Measurements from ENCODE around the gene TMEM116. TPM values are rescaled to one million over a fixed set of nuclear protein-coding genes. Genes with fewer than 3 reads are reported as not detected.

Gene TMEM116
- total and polyA plus RNA-seq, 10 of the 15 experiments (the other 5 are each of a cell fraction or from before 2014, with no cell fraction given) = 6.0 to 25.7 (median 8.5) TPM

DNA sequence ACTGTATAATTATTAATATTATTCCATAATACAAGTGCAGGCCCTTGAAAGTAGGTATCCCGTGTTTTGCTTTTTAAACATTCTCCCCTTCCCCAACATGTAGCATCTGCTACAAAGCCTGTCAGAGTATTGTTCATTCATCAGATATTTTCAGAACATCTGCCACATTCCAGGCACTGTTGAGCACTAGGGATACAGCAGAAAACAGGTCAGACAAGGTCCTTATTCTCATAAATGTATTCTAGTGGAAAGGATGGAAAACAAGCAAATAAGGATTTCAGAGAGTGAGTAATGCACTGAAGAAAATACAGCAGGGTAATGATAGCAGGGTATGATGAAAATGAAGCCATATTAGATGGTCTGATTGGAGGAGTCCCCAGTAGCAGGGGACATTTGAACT lies 4.1 kb upstream of the TMEM116 start:
- H3K27ac ChIP-seq (ENCODE audit: control insufficient read depth, insufficient read depth) = no peak overlapping the region
- no peak for DNase-seq (ENCODE audit: low read depth, low spot score)
- H3K9ac ChIP-seq (ENCODE audit: control insufficient read depth, insufficient read depth, low read length) = no peak overlapping the region
- ATAC-seq = no peak
- in situ Hi-C loops (cut with MboI) = no loop called here
- no peak for FAIRE-seq
- H3K27me3 ChIP-seq (replicated peaks in 1 of 2; ENCODE audit: control insufficient read depth in 2 of 2, insufficient read depth in 2 of 2, low read length in 1 of 2) = no peaks in the 10 kb centered on the region
- no peak overlapping the region for H2AFZ ChIP-seq (ENCODE audit: control insufficient read depth, low read depth, low read length)
- ChIA-PET RAD21 (ENCODE audit: unreplicated experiment) (interaction anchor here (1.1 kb wide), 1 partner anchor 116 kb away, joined by 3 read pairs; no protein-coding TSS in a partner anchor), CTCF (interaction anchor here (0.6 to 1.5 kb wide), 3 partner anchors 252 to 394 kb away, joined by 3 to 4 read pairs (median 3); no protein-coding TSS in a partner anchor), POLR2A (interaction anchor here (0.7 kb wide), 1 partner anchor 41 kb away, joined by 4 read pairs; no protein-coding TSS in a partner anchor), SMC1A (ENCODE audit: uncharacterized antibody, unreplicated experiment) (interaction anchor here (0.9 to 3.3 kb wide), 4 partner anchors 11 to 113 kb away, joined by 3 to 24 read pairs (median 4); no protein-coding TSS in a partner anchor)
- H3K4me1 ChIP-seq (ENCODE audit: control insufficient read depth, insufficient read depth, low read length) = peaks cover 9% of the 10 kb centered on the region; the same call in 1 of the 2 replicates
- BruUV-seq (replicated peaks) = no TSS peak
- intact Hi-C loops (cut with micrococcal nuclease; ENCODE audit: unreplicated experiment) = loop anchor here (10.0 kb wide), 1 partner anchor 368 kb away; the partner anchor contains the start of gene HECTD4
- peaks cover 12% of the 10 kb centered on the region; the same call in 1 of the 2 replicates for H4K20me1 ChIP-seq (ENCODE audit: control insufficient read depth, insufficient read depth)
- 100% methylated on average over 1 of the region's 1 CpG for WGBS (ENCODE audit: insufficient coverage, insufficient replicate concordance, low lambda C conversion rate, missing lambda C conversion rate)
- peaks cover 2% of the 10 kb centered on the region; the same call in 2 of the 3 replicates for H3K9me3 ChIP-seq (replicated peaks; ENCODE audit: control insufficient read depth, insufficient read depth, low read length)
- H3K4me2 ChIP-seq (ENCODE audit: control insufficient read depth, insufficient read depth) = peak overlapping the region; percentile 30; the same call in 1 of the 2 replicates
- peaks cover 71% of the 10 kb centered on the region for H3K79me2 ChIP-seq (ENCODE audit: control insufficient read depth, insufficient read depth, low read length)
- H3K36me3 ChIP-seq (ENCODE audit: control insufficient read depth in 2 of 2, insufficient read depth in 2 of 2, low read length in 1 of 2) = peaks cover 9 to 22% of the 10 kb centered on the region in 2 experiments
- TF ChIP-seq FOXK2 (IDR thresholded peaks at IDR 0.05) (no peak), RBBP5 (conservative IDR thresholded peaks at IDR 0.05) (no peak), EZH2 (IDR thresholded peaks at IDR 0.05; ENCODE audit: borderline replicate concordance, control insufficient read depth, low read depth, low read length) (no peak), JUNB (IDR thresholded peaks at IDR 0.05) (no peak), CHD2 (IDR thresholded peaks at IDR 0.05; ENCODE audit: borderline replicate concordance, low read depth, low read length) (no peak)
- TF ChIP-seq, protein P1, sequence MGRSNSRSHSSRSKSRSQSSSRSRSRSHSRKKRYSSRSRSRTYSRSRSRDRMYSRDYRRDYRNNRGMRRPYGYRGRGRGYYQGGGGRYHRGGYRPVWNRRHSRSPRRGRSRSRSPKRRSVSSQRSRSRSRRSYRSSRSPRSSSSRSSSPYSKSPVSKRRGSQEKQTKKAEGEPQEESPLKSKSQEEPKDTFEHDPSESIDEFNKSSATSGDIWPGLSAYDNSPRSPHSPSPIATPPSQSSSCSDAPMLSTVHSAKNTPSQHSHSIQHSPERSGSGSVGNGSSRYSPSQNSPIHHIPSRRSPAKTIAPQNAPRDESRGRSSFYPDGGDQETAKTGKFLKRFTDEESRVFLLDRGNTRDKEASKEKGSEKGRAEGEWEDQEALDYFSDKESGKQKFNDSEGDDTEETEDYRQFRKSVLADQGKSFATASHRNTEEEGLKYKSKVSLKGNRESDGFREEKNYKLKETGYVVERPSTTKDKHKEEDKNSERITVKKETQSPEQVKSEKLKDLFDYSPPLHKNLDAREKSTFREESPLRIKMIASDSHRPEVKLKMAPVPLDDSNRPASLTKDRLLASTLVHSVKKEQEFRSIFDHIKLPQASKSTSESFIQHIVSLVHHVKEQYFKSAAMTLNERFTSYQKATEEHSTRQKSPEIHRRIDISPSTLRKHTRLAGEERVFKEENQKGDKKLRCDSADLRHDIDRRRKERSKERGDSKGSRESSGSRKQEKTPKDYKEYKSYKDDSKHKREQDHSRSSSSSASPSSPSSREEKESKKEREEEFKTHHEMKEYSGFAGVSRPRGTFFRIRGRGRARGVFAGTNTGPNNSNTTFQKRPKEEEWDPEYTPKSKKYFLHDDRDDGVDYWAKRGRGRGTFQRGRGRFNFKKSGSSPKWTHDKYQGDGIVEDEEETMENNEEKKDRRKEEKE (IDR thresholded peaks at IDR 0.05) = no peak
- TF ChIP-seq, protein P2, sequence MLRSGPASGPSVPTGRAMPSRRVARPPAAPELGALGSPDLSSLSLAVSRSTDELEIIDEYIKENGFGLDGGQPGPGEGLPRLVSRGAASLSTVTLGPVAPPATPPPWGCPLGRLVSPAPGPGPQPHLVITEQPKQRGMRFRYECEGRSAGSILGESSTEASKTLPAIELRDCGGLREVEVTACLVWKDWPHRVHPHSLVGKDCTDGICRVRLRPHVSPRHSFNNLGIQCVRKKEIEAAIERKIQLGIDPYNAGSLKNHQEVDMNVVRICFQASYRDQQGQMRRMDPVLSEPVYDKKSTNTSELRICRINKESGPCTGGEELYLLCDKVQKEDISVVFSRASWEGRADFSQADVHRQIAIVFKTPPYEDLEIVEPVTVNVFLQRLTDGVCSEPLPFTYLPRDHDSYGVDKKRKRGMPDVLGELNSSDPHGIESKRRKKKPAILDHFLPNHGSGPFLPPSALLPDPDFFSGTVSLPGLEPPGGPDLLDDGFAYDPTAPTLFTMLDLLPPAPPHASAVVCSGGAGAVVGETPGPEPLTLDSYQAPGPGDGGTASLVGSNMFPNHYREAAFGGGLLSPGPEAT (IDR thresholded peaks at IDR 0.05; ENCODE audit: low read depth) = no peak
- no peak overlapping the region; the same call in 1 of the 2 replicates for H3K4me3 ChIP-seq

Data from GM12878 (cell line).